GM12874 (cell line): ENCODE results near the gene ARMS2.

Source experiments
- CTCF ChIP-seq: IDR thresholded peaks from 2 replicates; pipeline ENCODE4 v1.5.1; 2011; ENCODE audit warnings: low read depth, mild to moderate bottlenecking, control low read depth, low read length, moderate library complexity; ENCODE audit not compliant: insufficient read depth

ARMS2 gene

GRCh38 chr10:122495406-122496340 is 41.2 kb downstream of the ARMS2 start:
- no peak for TF ChIP-seq CTCF

- no peak for TF ChIP-seq CTCF
Measured at GRCh38 chr10:122497241-122497640, 42.8 kb downstream of the ARMS2 start.

- no peak for TF ChIP-seq CTCF
Measured at GRCh38 chr10:122498521-122498920, 44.1 kb downstream of the ARMS2 start.

- TF ChIP-seq CTCF, result no peak
Measured at GRCh38 chr10:122499012-122499411, 44.6 kb downstream of the ARMS2 start.

GRCh38 chr10:122499491-122499941 is 45.1 kb downstream of the ARMS2 start:
- TF ChIP-seq CTCF, result no peak

- TF ChIP-seq CTCF, result no peak
Measured at GRCh38 chr10:122500194-122500593, 45.7 kb downstream of the ARMS2 start.

- TF ChIP-seq CTCF, result no peak
Measured at GRCh38 chr10:122500726-122501125, 46.3 kb downstream of the ARMS2 start.
